Stimulated activated naive CD8-positive, alpha-beta T cell treated with anti-CD3 and anti-CD28 coated beads, Interleukin-15, Interleukin-2, amounts not matched to agents 100 ng/mL and 50 ng/mL, for 24 hours (primary cell): Measurements from ENCODE around the gene PSMC3IP.
"Not testable (repeated sequence)": the region's sequence is repeated elsewhere in the genome, so short reads cannot be mapped to it uniquely, and the experiment has no call there.

Experiments used
- H3K27ac Mint-ChIP-seq: one replicate; pipeline ENCODE4 v1.8.0; 2021; ENCODE audit warnings: mild to moderate bottlenecking, mixed read lengths
- H3K27me3 Mint-ChIP-seq: one replicate; pipeline ENCODE4 v1.8.0; 2021; ENCODE audit warnings: mixed read lengths
- H3K36me3 Mint-ChIP-seq: one replicate; pipeline ENCODE4 v1.8.0; 2021; ENCODE audit warnings: low read depth, mixed read lengths
- H3K4me1 Mint-ChIP-seq: one replicate; pipeline ENCODE4 v1.8.0; 2021; ENCODE audit warnings: low read depth, mixed read lengths
- H3K4me3 Mint-ChIP-seq: one replicate; pipeline ENCODE4 v1.8.0; 2021; ENCODE audit warnings: mild to moderate bottlenecking, mixed read lengths
- H3K9me3 Mint-ChIP-seq: one replicate; pipeline ENCODE4 v1.8.0; 2021; ENCODE audit warnings: mixed read lengths

PSMC3IP gene

GRCh38 chr17:42543190-42544079 is 34.1 kb downstream of the PSMC3IP start:
- Mint-ChIP-seq H3K27ac (no peak overlapping the region), H3K9me3 (no peaks in the 10 kb centered on the region), H3K4me3 (no peak overlapping the region), H3K4me1 (peaks cover 24% of the 10 kb centered on the region), H3K36me3 (peaks cover 11% of the 10 kb centered on the region), H3K27me3 (no peaks in the 10 kb centered on the region)

GRCh38 chr17:42541041-42541833 is 36.3 kb downstream of the PSMC3IP start:
- Mint-ChIP-seq H3K36me3 (peaks cover 11% of the 10 kb centered on the region), H3K4me1 (peaks cover 35% of the 10 kb centered on the region), H3K9me3 (no peaks in the 10 kb centered on the region), H3K4me3 (no peak overlapping the region), H3K27ac (peak overlapping the region; percentile 50), H3K27me3 (no peaks in the 10 kb centered on the region)

- peaks cover 38% of the 10 kb centered on the region for H3K4me1 Mint-ChIP-seq
- H3K27me3 Mint-ChIP-seq, H3K27ac Mint-ChIP-seq, H3K9me3 Mint-ChIP-seq, H3K4me3 Mint-ChIP-seq: not testable (repeated sequence)
- H3K36me3 Mint-ChIP-seq = peaks cover 11% of the 10 kb centered on the region
Observed at GRCh38 chr17:42540558-42540957, 37.0 kb downstream of the PSMC3IP start.

- no peak overlapping the region for H3K27ac Mint-ChIP-seq
- H3K4me3 Mint-ChIP-seq = no peak overlapping the region
- peaks cover 2% of the 10 kb centered on the region for H3K27me3 Mint-ChIP-seq
- H3K4me1 Mint-ChIP-seq = peaks cover 43% of the 10 kb centered on the region
- H3K36me3 Mint-ChIP-seq = peaks cover 7% of the 10 kb centered on the region
- no peaks in the 10 kb centered on the region for H3K9me3 Mint-ChIP-seq
Observed at GRCh38 chr17:42538482-42538881, 39.0 kb downstream of the PSMC3IP start.

- H3K4me3 Mint-ChIP-seq = peak overlapping the region; percentile 64
- peaks cover 4% of the 10 kb centered on the region for H3K27me3 Mint-ChIP-seq
- peaks cover 7% of the 10 kb centered on the region for H3K36me3 Mint-ChIP-seq
- no peaks in the 10 kb centered on the region for H3K9me3 Mint-ChIP-seq
- peaks cover 43% of the 10 kb centered on the region for H3K4me1 Mint-ChIP-seq
- H3K27ac Mint-ChIP-seq = no peak overlapping the region
Observed at GRCh38 chr17:42537826-42538451, 39.6 kb downstream of the PSMC3IP start.

- peak overlapping the region; percentile 89 for H3K4me3 Mint-ChIP-seq
- H3K36me3 Mint-ChIP-seq = peaks cover 7% of the 10 kb centered on the region
- H3K27me3 Mint-ChIP-seq = peaks cover 4% of the 10 kb centered on the region
- no peak overlapping the region for H3K27ac Mint-ChIP-seq
- no peaks in the 10 kb centered on the region for H3K9me3 Mint-ChIP-seq
- H3K4me1 Mint-ChIP-seq = peaks cover 43% of the 10 kb centered on the region
Observed at GRCh38 chr17:42537156-42537805, 40.2 kb downstream of the PSMC3IP start.

GRCh38 chr17:42536372-42537155 is 41.0 kb downstream of the PSMC3IP start:
- Mint-ChIP-seq H3K27me3 (peaks cover 4% of the 10 kb centered on the region), H3K4me1 (peaks cover 45% of the 10 kb centered on the region), H3K4me3 (peak overlapping the region; percentile 89), H3K36me3 (peaks cover 6% of the 10 kb centered on the region), H3K27ac (peak overlapping the region; percentile 63), H3K9me3 (no peaks in the 10 kb centered on the region)

GRCh38 chr17:42536048-42536371 is 41.5 kb downstream of the PSMC3IP start, which contains the start of gene NAGLU:
Gene NAGLU (plus strand): TSS chr17:42536241. CDS start chr17:42536273, 32 bp downstream.
- H3K36me3 Mint-ChIP-seq = peaks cover 3% of the 10 kb centered on the region
- H3K4me1 Mint-ChIP-seq = peaks cover 45% of the 10 kb centered on the region
- peaks cover 4% of the 10 kb centered on the region for H3K27me3 Mint-ChIP-seq
- peak within 1 kb of the TSS; percentile 89 for H3K4me3 Mint-ChIP-seq
- no peaks in the 10 kb centered on the region for H3K9me3 Mint-ChIP-seq
- H3K27ac Mint-ChIP-seq = peak within 1 kb of the TSS; percentile 87

- Mint-ChIP-seq H3K9me3 (no peaks in the 10 kb centered on the region), H3K36me3 (peaks cover 3% of the 10 kb centered on the region), H3K4me3 (peak overlapping the region; percentile 88), H3K27ac (peak overlapping the region; percentile 87), H3K4me1 (peaks cover 45% of the 10 kb centered on the region), H3K27me3 (peaks cover 4% of the 10 kb centered on the region)
Observed at GRCh38 chr17:42535155-42536047, 42.1 kb downstream of the PSMC3IP start.

- peak overlapping the region; percentile 68 for H3K27ac Mint-ChIP-seq
- H3K9me3 Mint-ChIP-seq = no peaks in the 10 kb centered on the region
- peak overlapping the region; percentile 81 for H3K4me3 Mint-ChIP-seq
- H3K4me1 Mint-ChIP-seq = peaks cover 44% of the 10 kb centered on the region
- H3K36me3 Mint-ChIP-seq = no peaks in the 10 kb centered on the region
- peaks cover 4% of the 10 kb centered on the region for H3K27me3 Mint-ChIP-seq
Observed at GRCh38 chr17:42531455-42532354, 45.8 kb downstream of the PSMC3IP start.

GRCh38 chr17:42530952-42531454 is 46.5 kb downstream of the PSMC3IP start:
- Mint-ChIP-seq H3K27me3 (peaks cover 4% of the 10 kb centered on the region), H3K36me3 (no peaks in the 10 kb centered on the region), H3K4me1 (peaks cover 41% of the 10 kb centered on the region), H3K9me3 (no peaks in the 10 kb centered on the region), H3K27ac (no peak overlapping the region), H3K4me3 (no peak overlapping the region)

GRCh38 chr17:42529061-42529460 is 48.5 kb downstream of the PSMC3IP start:
- Mint-ChIP-seq H3K4me3 (no peak overlapping the region), H3K27ac (no peak overlapping the region), H3K4me1 (peaks cover 42% of the 10 kb centered on the region), H3K9me3 (no peaks in the 10 kb centered on the region), H3K36me3 (no peaks in the 10 kb centered on the region), H3K27me3 (peaks cover 4% of the 10 kb centered on the region)
